Activated naive CD4-positive, alpha-beta T cell treated with Interleukin-2 at 50 U/mL for 16 hours (primary cell): ENCODE measurements around the gene PIGQ.

ENCODE experiments used
- DNase-seq: peaks from one replicate; pipeline ENCODE4 v3.0.0-alpha.2; 2020

PIGQ gene

GRCh38 chr16:630815-631405, 61.1 kb downstream of the PIGQ start, which contains the start of gene WFIKKN1:
WFIKKN1 (plus strand) TSS chr16:630985; CDS start chr16:631254, 269 bp downstream.
- DNase-seq = no peak

- no peak for DNase-seq
Measured at GRCh38 chr16:631808-632358, 62.1 kb downstream of the PIGQ start.

GRCh38 chr16:632486-633335, 62.9 kb downstream of the PIGQ start:
- DNase-seq = no peak

- DNase-seq = no peak
Measured at GRCh38 chr16:633336-634050, 63.7 kb downstream of the PIGQ start.
